SH-SY5Y (cell line): Measurements from ENCODE around the gene ART1.

Experiments used
- GATA2 ChIP-seq: IDR thresholded peaks from 2 replicates; pipeline ENCODE4 v1.6.1; 2011; ENCODE audit warnings: mild to moderate bottlenecking, low read depth, low read length
- GATA3 ChIP-seq: IDR thresholded peaks from 2 replicates; pipeline ENCODE4 v1.6.1; 2011; ENCODE audit warnings: low read depth, mild to moderate bottlenecking, low read length, moderate library complexity

Gene ART1

GRCh38 chr11:3655547-3655946, 10.6 kb downstream of the ART1 start:
- TF ChIP-seq GATA3 (no peak), GATA2 (no peak)

GRCh38 chr11:3658252-3658651, 13.3 kb downstream of the ART1 start:
- TF ChIP-seq GATA3: no peak
- TF ChIP-seq GATA2: no peak

- TF ChIP-seq GATA3 (no peak), GATA2 (no peak)
These were observed 14.9 kb downstream of the ART1 start for GRCh38 chr11:3659595-3660515.

DNA sequence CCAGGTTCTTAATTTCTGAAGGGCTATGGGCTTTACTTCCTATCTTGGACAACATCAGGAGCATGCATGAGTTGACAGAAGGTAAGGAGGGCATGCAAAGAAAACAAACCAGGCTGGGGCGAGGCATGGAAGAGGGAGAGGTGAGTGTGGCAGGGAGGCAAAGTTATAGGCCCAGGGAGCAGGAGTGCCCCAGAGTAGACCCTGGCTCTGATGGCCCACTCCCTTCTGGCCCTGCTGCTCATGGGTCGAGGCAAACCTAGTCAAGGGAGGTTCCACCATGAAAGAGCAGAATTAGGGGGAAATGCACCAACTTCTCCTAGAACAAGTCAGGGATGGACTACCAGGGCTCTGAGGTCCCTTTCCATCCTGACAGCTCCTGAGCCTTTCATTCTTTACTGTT, 16.0 kb downstream of the ART1 start:
- TF ChIP-seq GATA3 (no peak), GATA2 (no peak)

DNA sequence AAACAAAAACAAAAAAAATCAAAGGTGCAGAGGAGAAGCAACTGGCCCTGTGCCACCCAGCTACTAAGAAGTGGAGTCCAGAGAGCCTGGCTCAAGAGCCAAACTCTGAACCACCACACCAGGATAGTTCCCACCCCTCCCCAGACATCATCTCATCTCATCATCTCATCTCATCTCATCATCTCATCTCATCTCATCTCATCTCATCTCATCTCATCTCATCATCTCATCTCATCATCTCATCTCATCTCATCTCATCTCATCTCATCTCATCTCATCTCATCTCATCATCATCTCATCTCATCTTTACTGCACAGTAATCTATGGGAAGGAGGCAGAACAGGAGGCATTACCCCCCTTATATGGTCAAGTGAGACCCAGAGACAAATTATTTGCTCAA, 17.9 kb downstream of the ART1 start:
- TF ChIP-seq GATA3: no peak
- TF ChIP-seq GATA2: no peak; the same call in 1 of the 2 replicates

DNA sequence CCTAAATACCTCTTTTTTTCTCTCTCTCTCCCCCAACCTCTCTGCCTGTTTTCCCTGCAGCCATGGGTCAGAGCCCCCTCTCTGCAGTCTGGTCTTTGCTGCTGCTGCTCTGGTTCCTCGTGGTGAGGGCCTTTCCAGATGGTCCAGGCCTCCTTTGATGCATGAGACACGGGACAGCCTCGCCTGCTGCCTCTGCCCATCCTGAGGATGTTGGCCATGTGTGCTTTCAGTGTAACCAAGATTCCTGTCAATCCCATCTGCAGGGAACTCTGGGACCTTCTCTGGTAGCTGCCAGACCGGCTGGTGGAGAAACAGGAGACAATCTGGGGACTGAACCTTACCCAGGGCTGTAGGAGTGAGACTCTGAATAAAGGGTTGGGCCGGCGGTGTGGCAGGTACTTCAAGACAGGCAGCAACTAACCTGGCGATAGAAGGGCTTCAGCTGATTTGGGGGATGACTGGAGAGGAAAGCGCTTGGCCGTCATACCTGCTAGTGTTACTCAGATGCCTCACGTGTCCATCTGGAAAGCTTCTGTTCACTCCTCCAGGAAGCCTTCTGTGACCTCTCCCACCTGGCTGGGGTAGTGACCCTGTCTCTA, 19.2 kb downstream of the ART1 start:
- TF ChIP-seq GATA3: no peak
- no peak for TF ChIP-seq GATA2

GRCh38 chr11:3665336-3666022, 20.6 kb downstream of the ART1 start:
- TF ChIP-seq GATA2 (no peak), GATA3 (no peak)

DNA sequence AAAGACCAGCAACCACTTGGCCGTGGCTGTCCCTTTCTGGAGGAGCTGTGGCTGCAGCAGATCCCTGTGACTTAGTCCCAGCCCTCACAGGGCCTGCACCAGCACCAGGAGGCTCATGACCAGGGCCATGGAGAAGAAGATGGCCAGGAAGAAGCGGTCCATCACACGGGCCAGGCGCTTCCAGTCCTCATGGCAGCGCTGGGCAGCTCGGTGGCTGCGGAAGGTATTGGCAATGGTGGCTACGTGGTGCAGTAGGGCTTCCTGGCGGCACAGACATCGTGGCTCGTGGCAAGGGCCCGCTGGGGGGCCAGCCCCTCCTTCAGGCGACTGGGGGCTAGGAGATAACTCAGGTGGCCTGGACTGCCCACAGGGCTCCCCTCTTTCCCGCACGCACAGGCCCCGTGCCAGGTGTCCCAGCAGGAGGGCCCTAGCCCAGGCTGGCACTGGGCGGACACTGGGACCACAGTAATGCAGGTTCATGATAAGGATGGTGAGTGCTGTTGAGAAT, 21.1 kb downstream of the ART1 start:
- TF ChIP-seq GATA2 (no peak), GATA3 (no peak)

- TF ChIP-seq GATA3 (no peak), GATA2 (no peak)
These were observed 22.5 kb downstream of the ART1 start for GRCh38 chr11:3667149-3668035.

- no peak for TF ChIP-seq GATA2
These were observed 24.2 kb downstream of the ART1 start for GRCh38 chr11:3669128-3669527.

DNA sequence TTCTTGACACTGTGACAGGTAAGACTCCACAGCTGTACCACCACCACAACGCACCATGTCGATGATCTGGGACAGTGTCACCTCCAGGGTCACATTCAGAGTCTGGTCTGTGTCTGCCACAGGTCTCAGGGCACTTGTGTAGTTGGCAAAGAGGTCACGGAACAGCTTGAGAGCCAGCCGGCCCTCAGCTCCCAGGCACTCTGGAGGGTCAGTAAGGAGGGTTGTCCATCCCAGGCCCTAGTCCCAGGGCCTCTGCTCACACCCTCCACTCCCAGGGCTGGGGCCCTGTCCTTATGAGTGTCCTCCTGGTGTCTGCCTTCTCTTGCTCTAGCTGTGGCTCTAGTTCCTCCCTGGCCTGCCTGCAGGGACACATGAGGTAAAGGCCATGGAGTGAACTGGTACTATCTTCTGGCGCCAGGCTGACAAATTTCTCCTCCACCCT, 24.8 kb downstream of the ART1 start:
- TF ChIP-seq GATA2: no peak
- no peak for TF ChIP-seq GATA3

- TF ChIP-seq GATA2 (no peak), GATA3 (no peak)
These were observed 26.7 kb downstream of the ART1 start, which contains the start of gene CHRNA10 for GRCh38 chr11:3671334-3672254. CHRNA10 (minus strand) TSS chr11:3671384; CDS start chr11:3671312, 72 bp downstream.

GRCh38 chr11:3674189-3674588, 29.3 kb downstream of the ART1 start:
- no peak for TF ChIP-seq GATA3
- no peak for TF ChIP-seq GATA2
